K562 (cell line): ENCODE data around the gene LIF. TPM values are rescaled to one million over a fixed set of nuclear protein-coding genes. Genes with fewer than 3 reads are reported as not detected.

Experiments used
- ATAC-seq: fragments of 200-7000 bp; cut with Tn5 transposase; 3 replicates; pipeline ENCODE4 v1.9.1; 2020; ENCODE audit warnings: moderate library complexity
- BruUV-seq: library from RNA; stranded (reverse); fragments of 400-500 nt; replicated peaks from 2 replicates; lab custom pipeline; 2021; lab: Mats Ljungman, UMichigan
- CTCF ChIA-PET: fragments of 300-600 bp; formaldehyde crosslinking; extraction: SDS; loops from one replicate; lab custom pipeline; 2021; ENCODE audit warnings: low intra/inter-chr PET ratio; lab: Yijun Ruan, JAX
- POLR2A ChIA-PET: fragments of 300-600, 350-650 bp; sonication (Branson Sonifier 250); formaldehyde crosslinking; extraction: SDS; loops from one replicate; lab custom pipeline; 2021; ENCODE audit warnings: antibody characterized with exemption, inconsistent platforms; lab: Yijun Ruan, JAX
- DNase-seq, 4 experiments: peaks; one replicate each; pipeline versions ENCODE4 v3.0.0 to v3.0.0-alpha.2; 2011 to 2018; ENCODE audit warnings: low spot score in 3 of 4, mixed read lengths in 3 of 4; ENCODE audit errors: extremely low read depth in 1 of 4
- FAIRE-seq: peaks from 2 replicates; lab custom pipeline; 2011; peaks lifted over from hg19 to GRCh38; lab: Jason Lieb, UNC
- H2AFZ ChIP-seq: 2 replicates; pipeline ENCODE4 v1.6.0; 2011; ENCODE audit warnings: low read depth, low read length, control low read depth, inconsistent platforms
- H3K27ac ChIP-seq: fragments of 200-600 bp; 3 replicates; pipeline ENCODE4 v1.8.0; 2011; ENCODE audit warnings: low read depth, mild to moderate bottlenecking, control low read depth, inconsistent platforms, low read length, moderate library complexity, mixed read lengths; ENCODE audit errors: extremely low read depth
- H3K27me3 ChIP-seq, 2 experiments: fragments of 300-600 bp in 1 of 2; 2 replicates in 1 of 2; 3 replicates in 1 of 2; pipeline versions ENCODE4 v1.6.0 to v1.8.0; 2011; ENCODE audit warnings: inconsistent platforms in 2 of 2, low read length in 2 of 2, mild to moderate bottlenecking in 1 of 2, mixed read lengths in 1 of 2, moderate library complexity in 1 of 2; ENCODE audit not compliant: control insufficient read depth in 2 of 2, insufficient read depth in 2 of 2
- H3K36me3 ChIP-seq: fragments of 300-600 bp; 3 replicates; pipeline ENCODE4 v1.8.0; 2011; ENCODE audit warnings: mild to moderate bottlenecking, low read length, inconsistent platforms; ENCODE audit not compliant: control insufficient read depth, insufficient read depth
- H3K4me1 ChIP-seq, 2 experiments: fragments of 200-600 bp in 1 of 2; replicated peaks in 1 of 2; 2 replicates in 1 of 2; 3 replicates in 1 of 2; pipeline versions ENCODE4 v1.5.1 to v1.8.0; 2011; ENCODE audit warnings: inconsistent platforms in 2 of 2, low read length in 2 of 2, mild to moderate bottlenecking in 1 of 2, mixed read lengths in 1 of 2, moderate library complexity in 1 of 2; ENCODE audit not compliant: control insufficient read depth in 2 of 2, insufficient read depth in 2 of 2
- H3K4me2 ChIP-seq: 2 replicates; pipeline ENCODE4 v1.6.1; 2011; ENCODE audit warnings: low read length, control low read depth, inconsistent platforms, mixed read lengths; ENCODE audit not compliant: insufficient read depth
- H3K4me3 ChIP-seq: fragments of 200-600 bp; sonication (generic), shearing (Covaris generic); 2 replicates; pipeline ENCODE4 v1.5.1; 2016; ENCODE audit warnings: control low read depth, inconsistent platforms
- H3K79me2 ChIP-seq: fragments of 200-600 bp; 3 replicates; pipeline ENCODE4 v1.8.0; 2011; ENCODE audit warnings: low read length, inconsistent platforms; ENCODE audit not compliant: control insufficient read depth, insufficient read depth
- H3K9ac ChIP-seq, 2 experiments: 2 replicates each; pipeline versions ENCODE4 v1.6.0 to v1.6.1; 2011; ENCODE audit warnings: low read depth in 2 of 2, low read length in 2 of 2, control low read depth in 1 of 2, inconsistent platforms in 1 of 2, mild to moderate bottlenecking in 1 of 2, mixed read lengths in 1 of 2; ENCODE audit not compliant: insufficient read depth in 1 of 2
- H3K9me1 ChIP-seq: one replicate; pipeline ENCODE4 v1.6.0; 2011; ENCODE audit warnings: inconsistent platforms, mild to moderate bottlenecking, low read length, moderate library complexity; ENCODE audit not compliant: control insufficient read depth, insufficient read depth
- H3K9me3 ChIP-seq: replicated peaks from 2 replicates; pipeline ENCODE4 v1.5.1; 2011; ENCODE audit warnings: low read depth, low read length, inconsistent platforms; ENCODE audit not compliant: control insufficient read depth, insufficient read depth
- H4K20me1 ChIP-seq: replicated peaks from 2 replicates; pipeline ENCODE4 v1.6.1; 2011; ENCODE audit warnings: low read length, inconsistent platforms, mixed read lengths; ENCODE audit not compliant: control insufficient read depth, insufficient read depth
- CHCHD3 ChIP-seq: fragments of 250-450 bp; sonication (Bioruptor Pico); IDR thresholded peaks from 2 replicates; pipeline ENCODE4 v2.1.2; 2022; ENCODE audit warnings: mild to moderate bottlenecking
- ETV6 ChIP-seq, 3 experiments: fragments of 150-350 bp in 1 of 3; sonication (generic) in 1 of 3; formaldehyde crosslinking in 1 of 3; IDR thresholded peaks; 2 replicates each; pipeline versions ENCODE4 v1.6.1 to v1.8.0; 2014 to 2022; ENCODE audit warnings: borderline replicate concordance in 2 of 3, low read depth in 2 of 3, antibody characterized with exemption in 1 of 3, low read length in 1 of 3, mild to moderate bottlenecking in 1 of 3, missing genetic modification reagents in 1 of 3
- EZH2 ChIP-seq: IDR thresholded peaks from 2 replicates; pipeline ENCODE4 v1.6.1; 2012; ENCODE audit warnings: low read depth, mild to moderate bottlenecking, inconsistent platforms, low read length, borderline replicate concordance
- KLF1 ChIP-seq: fragments of 450-650 bp; IDR thresholded peaks from 2 replicates; pipeline ENCODE4 v1.6.1; 2016; ENCODE audit warnings: missing genetic modification characterization, missing compliant biosample characterization
- MECOM ChIP-seq: fragments of 250-450 bp; sonication (Bioruptor Pico); IDR thresholded peaks from 2 replicates; pipeline ENCODE4 v1.8.0; 2022; ENCODE audit warnings: inconsistent platforms
- MED1 ChIP-seq: sonication (generic); formaldehyde crosslinking; IDR thresholded peaks from 2 replicates; pipeline ENCODE4 v1.8.1; 2023; ENCODE audit warnings: missing genetic modification reagents, borderline replicate concordance
- NFATC3 ChIP-seq: fragments of 450-650 bp; IDR thresholded peaks from 2 replicates; pipeline ENCODE4 v1.6.1; 2017; ENCODE audit warnings: mild to moderate bottlenecking
- POLR3G ChIP-seq: IDR thresholded peaks from 2 replicates; pipeline ENCODE4 v1.6.1; 2011; ENCODE audit not compliant: insufficient read length, insufficient replicate concordance; ENCODE audit errors: extremely low read depth
- POU5F1 ChIP-seq: fragments of 150-350 bp; IDR thresholded peaks from 2 replicates; pipeline ENCODE4 v1.6.1; 2014; ENCODE audit warnings: borderline replicate concordance, low read length, low read depth, mild to moderate bottlenecking; ENCODE audit not compliant: partially characterized antibody
- RBM22 ChIP-seq: fragments of 200-400 bp; formaldehyde crosslinking; IDR thresholded peaks from 2 replicates; pipeline ENCODE4 v1.6.1; 2018; ENCODE audit warnings: low read length, low read depth; ENCODE audit not compliant: poor library complexity, severe bottlenecking
- RNF2 ChIP-seq: sonication (generic); IDR thresholded peaks from 2 replicates; pipeline ENCODE4 v1.6.1; 2016
- ZC3H8 ChIP-seq: fragments of 450-650 bp; IDR thresholded peaks from 2 replicates; pipeline ENCODE4 v1.6.1; 2017
- ZNF583 ChIP-seq: fragments of 250-450 bp; sonication (Bioruptor Pico); IDR thresholded peaks from 2 replicates; pipeline ENCODE4 v1.4.0; 2020
- ZNF584 ChIP-seq: fragments of 200-800 bp; sonication (Bioruptor generic); IDR thresholded peaks from 2 replicates; pipeline ENCODE4 v1.6.1; 2016; ENCODE audit warnings: low read depth, mild to moderate bottlenecking, missing genetic modification characterization, missing compliant biosample characterization
- ZNF707 ChIP-seq: fragments of 250-450 bp; sonication (Bioruptor Pico); conservative IDR thresholded peaks from 2 replicates; pipeline ENCODE4 v1.8.0; 2022; ENCODE audit warnings: inconsistent platforms, mild to moderate bottlenecking, moderate library complexity
- ZNF77 ChIP-seq: fragments of 250-450 bp; sonication (Bioruptor Pico); IDR thresholded peaks from 2 replicates; pipeline ENCODE4 v1.5.0; 2020
- WGBS: fragments of 100-300 bp; shearing (Covaris generic); methylation state at CpG from one replicate; pipeline ENCODE4 v1.1.6; 2016; ENCODE audit warnings: low coverage, mixed read lengths; ENCODE audit not compliant: insufficient coverage; ENCODE audit errors: missing lambda C conversion rate; 5-methylcytosine and 5-hydroxymethylcytosine counted together
- in situ Hi-C: fragments of 300-500 bp; cut with MboI; formaldehyde crosslinking; loops from 4 replicates; pipeline ENCODE4 v1.15.0; 2018; ENCODE audit warnings: inconsistent platforms, mixed read lengths
- intact Hi-C: fragments of 100-400 bp; cut with micrococcal nuclease; formaldehyde crosslinking; loops from 2 replicates; pipeline ENCODE4 v1.14.2; 2022
- polyA plus RNA-seq, 8 experiments: library from polyadenylated mRNA; depleted of rRNA in 4 of 8; stranded (reverse) in 5 of 8; unstranded in 3 of 8; fragments of >200 nt; fragmentation: Nextera tagmentation in 2 of 8; fragmentation: Illumina TruSeq in 1 of 8; extraction: Ambion mirVana in 2 of 8; extraction: Trizol in 1 of 8; gene quantifications; 2 replicates each; pipeline versions ENCODE4 v1.2.1 to v1.2.3, GENCODE V29; 2011 to 2014; ENCODE audit warnings: inconsistent platforms in 1 of 8, missing spikeins in 1 of 8
- total RNA-seq, 7 experiments: library from RNA; depleted of rRNA in 6 of 7; stranded (reverse); fragments of >200 nt in 6 of 7; fragmentation: Illumina TruSeq in 2 of 7; extraction: Trizol in 2 of 7; gene quantifications; 2 replicates each; pipeline versions ENCODE4 v1.2.1 to v1.2.3, GENCODE V29; 2011 to 2021; ENCODE audit warnings: low replicate concordance in 1 of 7
- TF ChIP-seq, protein P1 (sequence below): fragments of 450-650 bp; IDR thresholded peaks from one replicate; pipeline ENCODE4 v1.6.1; 2018; ENCODE audit warnings: mild to moderate bottlenecking, moderate library complexity; ENCODE audit not compliant: partially characterized antibody
- TF ChIP-seq, protein P2 (sequence below): fragments of 450-650 bp; IDR thresholded peaks from 2 replicates; pipeline ENCODE4 v1.6.1; 2016; ENCODE audit warnings: mild to moderate bottlenecking

LIF gene
- total and polyA plus RNA-seq, 9 of the 15 experiments (the other 6 are each of a cell fraction or from before 2014, with no cell fraction given): 0.05 to 0.39 (median 0.18) TPM; not detected in 3

DNA sequence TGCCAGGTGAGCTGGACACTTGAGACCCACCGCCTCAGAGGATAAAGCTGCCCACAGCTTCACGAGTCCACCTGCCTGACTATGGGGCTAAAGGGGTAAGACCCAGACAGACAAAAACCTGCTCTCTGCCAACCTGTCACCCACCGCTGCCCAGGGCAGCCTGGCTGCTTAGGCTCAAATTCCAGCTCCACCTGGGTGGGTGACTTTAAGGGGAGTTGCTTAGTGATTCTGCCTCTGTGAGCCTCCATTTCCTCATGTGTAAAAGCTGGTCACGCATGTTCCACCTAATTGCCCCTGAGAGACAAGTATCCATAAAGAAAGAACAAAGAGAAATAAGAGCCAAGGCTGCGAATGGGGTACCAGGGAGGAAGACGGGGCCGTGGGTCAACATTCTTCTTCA is 46.5 kb upstream of the LIF start (continued):
- TF ChIP-seq RNF2: no peak
- TF ChIP-seq, protein P1, sequence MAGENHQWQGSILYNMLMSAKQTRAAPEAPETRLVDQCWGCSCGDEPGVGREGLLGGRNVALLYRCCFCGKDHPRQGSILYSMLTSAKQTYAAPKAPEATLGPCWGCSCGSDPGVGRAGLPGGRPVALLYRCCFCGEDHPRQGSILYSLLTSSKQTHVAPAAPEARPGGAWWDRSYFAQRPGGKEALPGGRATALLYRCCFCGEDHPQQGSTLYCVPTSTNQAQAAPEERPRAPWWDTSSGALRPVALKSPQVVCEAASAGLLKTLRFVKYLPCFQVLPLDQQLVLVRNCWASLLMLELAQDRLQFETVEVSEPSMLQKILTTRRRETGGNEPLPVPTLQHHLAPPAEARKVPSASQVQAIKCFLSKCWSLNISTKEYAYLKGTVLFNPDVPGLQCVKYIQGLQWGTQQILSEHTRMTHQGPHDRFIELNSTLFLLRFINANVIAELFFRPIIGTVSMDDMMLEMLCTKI: no peak
- TF ChIP-seq RBM22: no peak

DNA sequence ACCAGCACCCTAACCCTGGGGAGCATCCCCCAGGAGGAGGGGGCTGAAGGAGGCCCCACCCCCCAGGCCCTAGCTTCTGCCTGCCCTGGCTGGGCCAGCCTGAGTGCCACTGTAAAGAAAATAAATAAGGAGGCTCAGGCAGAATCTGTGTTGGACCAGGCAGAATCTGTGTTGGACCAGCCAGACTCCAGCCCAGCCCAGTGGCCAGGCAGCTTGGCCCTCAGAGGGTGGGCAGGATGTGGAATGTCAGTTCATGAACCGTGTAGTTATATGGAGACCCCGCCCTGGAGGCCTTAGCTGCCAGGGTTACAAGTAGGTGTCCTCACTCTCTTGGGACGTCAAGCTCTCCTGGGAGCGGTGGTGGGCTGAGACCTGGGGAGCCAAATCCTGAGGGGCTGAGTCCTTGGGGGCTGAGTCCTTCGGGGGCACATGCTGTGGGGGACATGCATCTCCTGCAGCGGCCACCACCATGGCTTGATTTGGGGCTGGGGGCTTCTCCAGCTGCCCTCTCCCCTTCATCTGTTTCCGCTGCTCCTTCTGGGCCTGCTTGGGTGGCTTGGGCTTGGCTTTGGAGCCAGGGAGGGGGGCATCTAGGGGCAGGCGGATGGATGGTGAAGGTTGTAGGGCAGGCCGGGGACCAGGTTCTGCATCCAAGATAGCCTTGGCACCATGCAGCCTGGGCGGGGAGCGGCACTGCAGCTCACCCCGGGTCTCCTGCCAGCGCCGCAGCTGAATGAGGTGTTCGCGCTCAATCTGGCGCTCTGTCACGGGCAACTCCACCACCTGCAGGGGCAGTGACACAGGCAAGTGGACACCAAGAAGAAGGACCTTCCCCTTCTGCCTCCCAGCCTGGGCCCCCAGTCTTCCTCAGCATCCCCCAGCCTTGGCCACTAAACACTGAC is 45.8 kb upstream of the LIF start:
- POLR2A ChIA-PET: interaction anchor here (0.7 to 1.2 kb wide), 3 partner anchors 8 to 54 kb away, joined by 3 read pairs; no protein-coding TSS in a partner anchor
- H3K4me1 ChIP-seq: peaks cover 19 to 35% of the 10 kb centered on the region in 2 experiments; a peak in 4 of 5 replicates
- peaks cover 16% of the 10 kb centered on the region; the same call in 1 of the 3 replicates for H3K36me3 ChIP-seq
- peaks cover 6% of the 10 kb centered on the region; the same call in 1 of the 2 replicates for H4K20me1 ChIP-seq
- ATAC-seq (no peak), FAIRE-seq (no peak), DNase-seq (no peak)
- H3K4me2 ChIP-seq: no peak overlapping the region
- H3K4me3 ChIP-seq: no peak overlapping the region
- no peak overlapping the region for H2AFZ ChIP-seq
- H3K27ac ChIP-seq: no peak overlapping the region
- 91% methylated on average over 11 of the region's 18 CpGs for WGBS
- H3K27me3 ChIP-seq: no peaks in the 10 kb centered on the region
- no peaks in the 10 kb centered on the region for H3K79me2 ChIP-seq
- H3K9me3 ChIP-seq: no peaks in the 10 kb centered on the region
- in situ Hi-C loops (no loop called here), intact Hi-C loops (no loop called here)
- BruUV-seq: no TSS peak
- no peak overlapping the region for H3K9ac ChIP-seq
- CTCF ChIA-PET: no interaction called here
- H3K9me1 ChIP-seq: no peaks in the 10 kb centered on the region
- TF ChIP-seq ETV6 (IDR thresholded peaks at IDR 0.05; ENCODE audit: borderline replicate concordance in 1 of 2, low read depth in 2 of 2, low read length in 1 of 2): no peak
- no peak for TF ChIP-seq ETV6 (CRISPR knock-in tag; IDR thresholded peaks at IDR 0.05; ENCODE audit: borderline replicate concordance)
- TF ChIP-seq KLF1 (tag): no peak
- no peak for TF ChIP-seq POLR3G
- no peak for TF ChIP-seq MED1 (CRISPR knock-in tag)
- no peak for TF ChIP-seq ZNF77 (CRISPR knock-in tag)
- TF ChIP-seq POU5F1: no peak
- no peak for TF ChIP-seq ZNF584
- no peak for TF ChIP-seq MECOM (CRISPR knock-in tag)
- TF ChIP-seq, protein P2, sequence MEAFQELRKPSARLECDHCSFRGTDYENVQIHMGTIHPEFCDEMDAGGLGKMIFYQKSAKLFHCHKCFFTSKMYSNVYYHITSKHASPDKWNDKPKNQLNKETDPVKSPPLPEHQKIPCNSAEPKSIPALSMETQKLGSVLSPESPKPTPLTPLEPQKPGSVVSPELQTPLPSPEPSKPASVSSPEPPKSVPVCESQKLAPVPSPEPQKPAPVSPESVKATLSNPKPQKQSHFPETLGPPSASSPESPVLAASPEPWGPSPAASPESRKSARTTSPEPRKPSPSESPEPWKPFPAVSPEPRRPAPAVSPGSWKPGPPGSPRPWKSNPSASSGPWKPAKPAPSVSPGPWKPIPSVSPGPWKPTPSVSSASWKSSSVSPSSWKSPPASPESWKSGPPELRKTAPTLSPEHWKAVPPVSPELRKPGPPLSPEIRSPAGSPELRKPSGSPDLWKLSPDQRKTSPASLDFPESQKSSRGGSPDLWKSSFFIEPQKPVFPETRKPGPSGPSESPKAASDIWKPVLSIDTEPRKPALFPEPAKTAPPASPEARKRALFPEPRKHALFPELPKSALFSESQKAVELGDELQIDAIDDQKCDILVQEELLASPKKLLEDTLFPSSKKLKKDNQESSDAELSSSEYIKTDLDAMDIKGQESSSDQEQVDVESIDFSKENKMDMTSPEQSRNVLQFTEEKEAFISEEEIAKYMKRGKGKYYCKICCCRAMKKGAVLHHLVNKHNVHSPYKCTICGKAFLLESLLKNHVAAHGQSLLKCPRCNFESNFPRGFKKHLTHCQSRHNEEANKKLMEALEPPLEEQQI: no peak
- TF ChIP-seq ZNF707: no peak
- TF ChIP-seq ZC3H8: no peak
- no peak for TF ChIP-seq NFATC3
- TF ChIP-seq ZNF583 (CRISPR knock-in tag): no peak
- no peak for TF ChIP-seq EZH2
- TF ChIP-seq CHCHD3: no peak
